Activated effector memory CD4-positive, alpha-beta T cell treated with Interleukin-2 at 50 U/mL for 16 hours (primary cell): ENCODE measurements around the gene GSDME.
"Not testable (repeated sequence)": the region's sequence is repeated elsewhere in the genome, so short reads cannot be mapped to it uniquely, and the experiment has no call there.

Experiments
- DNase-seq: peaks from one replicate; pipeline ENCODE4 v3.0.0-alpha.2; 2020

GSDME gene

GRCh38 chr7:24757353-24758275, at the start of gene GSDME:
GSDME (minus strand) TSS chr7:24757464; CDS start chr7:24749774, 7,690 bp downstream.
- DNase-seq, result no peak

GRCh38 chr7:24802300-24802699, 45.0 kb upstream of the GSDME start:
- DNase-seq, result no peak

- DNase-seq, result no peak
Observed at GRCh38 chr7:24801883-24802282, 44.6 kb upstream of the GSDME start.

- no peak for DNase-seq
Observed at GRCh38 chr7:24800667-24801066, 43.4 kb upstream of the GSDME start.

DNA sequence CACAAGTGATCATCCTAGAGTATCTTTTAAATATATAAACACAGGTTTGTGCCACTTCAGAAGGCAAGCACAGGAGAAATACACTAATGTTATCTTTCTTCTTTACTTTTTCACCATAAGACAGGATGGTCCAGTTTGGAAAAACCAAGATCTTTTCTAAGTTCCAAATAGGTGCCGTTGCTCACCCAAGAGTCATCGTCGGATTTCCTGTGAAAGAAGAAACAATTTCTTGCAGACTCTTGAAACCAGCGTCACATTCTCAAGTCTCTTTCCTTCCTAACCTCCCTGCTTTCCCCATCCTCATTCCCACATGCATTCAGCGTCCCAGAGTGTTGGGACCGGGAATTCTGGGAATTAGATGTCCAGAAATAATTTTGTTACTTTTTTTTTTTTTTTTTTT, 42.8 kb upstream of the GSDME start:
- no peak for DNase-seq

DNA sequence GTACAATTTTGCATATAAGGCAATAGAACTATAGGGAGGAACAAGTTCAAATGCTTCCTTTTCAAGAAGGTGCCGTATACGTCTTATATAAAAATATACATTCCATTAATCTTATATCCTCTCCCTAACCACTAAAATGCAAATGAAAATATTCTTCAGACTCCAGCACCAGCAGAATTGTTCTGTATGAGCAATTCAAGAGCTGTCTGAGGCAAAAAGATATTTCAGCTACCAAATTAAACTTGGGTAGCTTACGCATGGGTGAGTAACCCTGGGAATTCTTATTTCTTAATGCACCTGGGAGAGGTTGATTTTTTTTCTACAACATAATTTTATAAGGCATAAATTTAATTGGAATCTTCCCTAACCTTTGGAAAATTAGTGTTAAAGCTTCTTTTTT, 42.2 kb upstream of the GSDME start:
- DNase-seq, result no peak

DNA sequence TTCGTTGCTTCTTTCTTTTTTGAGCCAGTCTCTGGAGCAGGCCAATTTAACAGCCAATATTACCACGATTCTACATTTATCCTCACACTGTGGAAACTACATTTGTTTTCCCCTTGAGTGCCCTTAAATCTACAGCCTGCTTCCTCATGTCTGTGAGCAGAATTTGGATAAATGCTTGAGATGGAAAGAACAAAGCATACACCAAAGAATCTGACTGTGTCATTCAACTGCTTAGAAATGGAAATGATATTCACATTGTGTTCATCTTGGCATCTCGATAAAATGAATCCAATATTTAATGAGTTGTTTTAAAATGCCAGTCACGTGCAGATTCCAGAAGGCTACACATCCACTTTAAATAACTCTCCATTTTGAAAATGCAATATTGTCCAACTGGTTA, 41.0 kb upstream of the GSDME start:
- no peak for DNase-seq

GRCh38 chr7:24797270-24797669, 40.0 kb upstream of the GSDME start:
- no peak for DNase-seq

- DNase-seq, result no peak
Observed at GRCh38 chr7:24795407-24795767, 38.1 kb upstream of the GSDME start.

DNA sequence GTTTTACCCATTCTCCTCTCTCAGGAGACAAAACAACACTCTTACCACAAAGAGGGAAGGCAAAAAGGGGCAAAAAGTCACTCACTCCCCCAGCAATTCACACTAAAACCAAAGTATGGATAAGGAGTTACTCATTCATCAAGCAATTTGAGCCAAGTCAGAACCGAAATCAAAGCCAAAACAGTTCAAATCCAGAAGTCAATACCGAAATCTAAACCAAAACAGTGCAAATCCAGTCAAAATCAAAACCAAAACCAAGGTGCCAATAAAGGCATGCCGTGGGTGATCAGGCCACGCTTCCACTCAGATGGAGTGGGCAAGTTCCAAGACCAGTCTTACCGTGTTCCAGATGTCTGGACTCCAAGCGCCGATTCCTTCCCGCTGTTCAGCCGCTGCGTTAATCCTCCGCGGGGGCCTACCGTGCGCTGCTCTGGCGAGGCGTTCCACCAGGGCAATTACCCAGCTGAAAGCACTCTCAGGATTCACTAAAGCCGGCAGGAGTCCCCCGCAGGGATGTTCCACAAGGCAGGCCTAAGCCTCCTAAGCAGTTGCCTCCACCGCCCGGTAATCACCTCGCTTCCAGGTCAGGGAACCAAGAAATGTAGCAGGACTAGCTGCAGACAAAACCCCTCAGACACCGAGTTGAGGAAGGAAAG, 37.6 kb upstream of the GSDME start:
- not testable (repeated sequence) for DNase-seq

- no peak for DNase-seq
Observed at GRCh38 chr7:24793982-24794648, 36.9 kb upstream of the GSDME start.

DNA sequence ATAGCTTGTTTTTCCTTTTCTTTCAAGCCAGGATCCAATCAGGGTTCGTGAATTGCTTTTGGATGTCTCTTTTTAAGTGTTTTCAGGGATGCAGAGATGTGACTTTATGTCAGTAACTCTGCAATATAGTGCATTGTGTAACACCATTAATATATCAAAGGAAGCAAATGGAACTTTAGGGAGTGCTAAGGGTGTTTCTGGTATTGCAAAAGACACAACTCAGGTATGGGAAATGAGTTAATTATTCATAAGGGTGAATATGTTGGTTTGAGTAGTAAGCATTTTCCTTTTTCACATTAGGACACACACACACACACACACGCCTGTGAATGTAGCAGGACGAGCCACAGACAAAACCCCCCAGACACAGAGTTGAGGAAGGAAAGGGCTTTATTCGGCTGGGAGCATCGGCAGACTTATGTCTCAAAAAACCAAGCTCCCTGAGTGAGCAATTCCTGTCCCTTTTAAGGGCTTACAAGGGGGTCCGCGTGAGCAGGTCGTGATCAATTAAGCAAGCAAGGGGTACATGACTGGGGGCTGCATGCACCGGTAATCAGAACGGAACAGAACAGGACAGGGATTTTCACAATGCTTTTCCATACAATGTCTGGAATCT, 31.8 kb upstream of the GSDME start:
- no peak for DNase-seq

- no peak for DNase-seq
Observed at GRCh38 chr7:24788075-24788474, 30.8 kb upstream of the GSDME start.

- no peak for DNase-seq
Observed at GRCh38 chr7:24786941-24787340, 29.7 kb upstream of the GSDME start.

GRCh38 chr7:24786306-24786705, 29.0 kb upstream of the GSDME start:
- DNase-seq, result no peak

DNA sequence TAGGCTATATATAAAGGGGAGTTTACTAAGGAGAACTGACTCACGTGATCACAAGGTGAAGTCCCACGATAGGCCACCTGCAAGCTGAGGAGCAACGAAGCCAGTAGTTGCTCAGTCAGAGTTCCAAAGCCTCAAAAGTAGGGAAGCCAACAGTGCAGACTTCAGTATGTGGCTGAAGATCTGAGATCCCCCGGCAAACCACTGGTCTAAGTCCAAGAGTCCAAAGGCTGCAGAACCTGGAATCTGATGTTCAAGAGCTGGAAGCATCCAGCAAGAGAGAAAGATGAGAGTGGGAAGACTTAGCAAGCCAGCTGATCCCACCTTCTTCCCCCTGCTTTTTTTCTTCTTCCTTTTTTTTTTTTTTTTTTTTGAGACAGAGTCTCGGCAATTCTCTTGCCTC, 27.0 kb upstream of the GSDME start:
- no peak for DNase-seq

DNA sequence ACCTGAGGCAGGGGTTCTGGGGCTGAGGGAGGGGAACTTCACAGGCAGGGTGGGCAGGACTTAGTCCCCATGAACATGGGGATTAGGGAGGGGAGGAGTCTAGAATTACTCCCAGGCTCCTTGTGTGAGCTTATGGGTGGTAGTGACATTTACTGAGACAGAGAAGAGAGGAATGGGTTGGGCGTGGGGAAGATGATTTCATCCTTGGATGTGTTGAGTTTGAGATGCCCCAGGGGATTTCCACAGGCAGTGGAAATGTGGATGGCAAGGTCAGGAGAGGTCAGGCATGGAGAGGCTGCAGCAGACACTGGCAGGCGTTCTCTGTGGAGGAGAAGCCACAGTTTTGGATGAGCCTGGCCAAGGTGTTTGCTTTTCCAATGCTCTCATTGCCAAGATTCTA, 26.4 kb upstream of the GSDME start:
- DNase-seq, result no peak

- no peak for DNase-seq
Observed at GRCh38 chr7:24781106-24781505, 23.8 kb upstream of the GSDME start.

GRCh38 chr7:24779283-24779655, 22.0 kb upstream of the GSDME start:
- no peak for DNase-seq

- no peak for DNase-seq
Observed at GRCh38 chr7:24778543-24779282, 21.4 kb upstream of the GSDME start.

DNA sequence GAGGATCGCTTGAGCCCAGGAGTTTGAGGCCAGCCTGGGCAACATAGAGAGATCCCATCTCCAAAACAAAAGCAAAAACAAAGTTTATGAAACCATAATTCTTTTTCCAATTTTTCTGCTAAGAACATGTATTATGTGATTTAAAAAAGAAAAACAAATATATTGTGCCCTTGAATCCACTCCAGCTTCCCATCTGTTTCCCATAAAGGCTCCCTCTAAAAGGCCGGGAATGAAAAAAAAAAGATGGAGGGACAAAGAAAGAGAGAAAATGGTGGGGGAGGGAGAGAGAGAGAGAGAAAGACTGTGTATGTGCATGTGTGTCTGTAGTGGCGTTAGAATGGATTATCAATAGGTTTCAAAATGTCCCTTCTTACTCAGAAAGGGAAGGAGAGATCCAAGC, 20.5 kb upstream of the GSDME start:
- no peak for DNase-seq

DNA sequence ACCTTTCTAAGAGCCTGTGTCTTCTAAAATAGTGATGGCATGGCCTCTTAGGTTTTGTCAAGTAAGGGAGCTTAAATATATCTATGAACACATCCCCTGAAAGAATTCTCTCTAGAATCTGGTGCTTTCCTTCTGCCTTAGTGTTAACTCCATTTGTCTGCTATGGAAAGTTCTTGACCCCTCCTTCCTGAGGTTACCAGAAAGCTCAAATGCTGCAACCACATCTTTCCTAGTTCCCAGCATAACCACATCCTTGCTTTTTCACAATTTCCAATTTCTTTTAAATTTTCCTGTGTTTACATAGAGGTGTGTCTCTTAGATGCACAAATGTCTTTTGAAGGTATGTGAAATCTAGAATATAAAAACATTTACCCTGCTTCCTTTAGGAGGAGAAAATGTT, 16.4 kb upstream of the GSDME start:
- DNase-seq, result no peak

GRCh38 chr7:24769851-24770250, 12.6 kb upstream of the GSDME start:
- no peak for DNase-seq
